CD4-positive, alpha-beta T cell treated with Interferon gamma for 1 hour (primary cell): ENCODE results near the gene ADA.

ENCODE experiments used
- DNase-seq: peaks from one replicate; pipeline ENCODE4 v3.0.0-alpha.2; 2020

Gene ADA

DNA sequence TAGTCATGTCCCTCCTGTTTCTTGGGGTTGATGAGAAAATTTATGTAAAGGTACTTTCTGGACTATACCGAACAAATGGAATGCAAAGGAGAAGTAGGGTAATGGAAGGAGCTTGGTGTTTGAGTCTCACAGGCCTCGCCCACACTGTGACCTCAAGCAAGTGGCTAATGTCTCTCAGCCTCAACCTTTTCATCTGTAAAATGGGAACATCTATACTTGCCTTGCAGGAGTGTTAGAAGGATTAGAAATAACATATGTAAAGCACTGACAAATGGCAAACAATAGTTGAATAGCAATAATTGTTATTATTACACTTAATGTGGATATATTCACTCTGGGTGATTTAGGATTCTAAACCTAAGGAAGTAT, 78.0 kb downstream of the ADA start:
- no peak for DNase-seq

- DNase-seq: no peak
Observed at GRCh38 chr20:44572551-44573500, 78.7 kb downstream of the ADA start.

DNA sequence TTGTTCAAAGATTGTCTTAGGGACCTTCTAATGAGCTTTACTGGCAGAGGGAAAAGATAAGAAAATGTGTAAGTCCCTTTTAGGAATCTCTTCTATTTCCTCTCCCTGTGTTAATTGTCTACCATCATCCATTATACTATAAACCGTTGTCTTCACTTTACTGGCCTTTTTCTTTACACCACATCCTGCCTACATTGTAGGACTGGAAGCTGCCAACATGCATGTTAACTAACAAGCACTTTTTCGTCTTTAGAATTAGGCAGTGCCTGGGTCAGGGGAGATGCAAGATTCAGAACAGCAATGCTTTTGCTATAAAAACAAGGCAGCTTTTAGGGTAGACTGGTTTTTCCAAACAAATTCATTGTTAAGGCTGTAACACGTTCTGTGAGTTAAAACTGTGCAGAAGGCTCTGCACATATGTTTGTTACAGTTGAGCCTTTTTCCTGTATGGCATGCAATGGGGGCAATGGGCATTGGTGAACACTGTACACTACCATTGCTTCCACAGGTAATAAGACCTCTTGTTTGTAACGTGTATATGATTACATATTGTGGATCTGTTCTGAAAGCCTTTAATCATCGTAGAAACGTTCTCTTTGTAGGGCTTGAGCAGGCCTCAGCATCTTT, 80.0 kb downstream of the ADA start:
- no peak for DNase-seq

DNA sequence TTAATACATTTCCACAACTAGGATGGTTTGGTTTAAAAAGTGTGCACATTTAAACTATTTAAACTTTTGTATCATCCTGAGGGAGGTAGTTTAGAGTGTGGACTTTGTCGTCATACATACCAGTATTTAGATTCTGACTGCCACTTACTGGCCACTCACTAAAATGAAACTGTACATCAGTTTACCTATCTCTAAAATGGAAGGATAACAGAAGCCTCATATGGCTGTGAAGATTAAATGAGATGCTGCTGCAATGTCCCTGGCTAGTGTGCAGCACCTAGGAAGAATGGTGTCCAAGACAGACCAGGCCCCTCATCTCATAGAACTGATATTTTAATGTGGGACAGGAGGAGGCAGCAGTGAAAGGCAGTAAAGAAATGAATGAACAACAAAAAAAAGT, 81.1 kb downstream of the ADA start:
- DNase-seq: no peak
